Embryonic facial prominence (tissue), 1 donor: ENCODE data around the gene NXN.
"Not testable (repeated sequence)": the region's sequence is repeated elsewhere in the genome, so short reads cannot be mapped to it uniquely, and the experiment has no call there.

Experiments used
- DNase-seq: peaks from one replicate; pipeline ENCODE4 v3.0.0-alpha.2; 2016; ENCODE audit errors: extremely low spot score

The NXN gene

DNA sequence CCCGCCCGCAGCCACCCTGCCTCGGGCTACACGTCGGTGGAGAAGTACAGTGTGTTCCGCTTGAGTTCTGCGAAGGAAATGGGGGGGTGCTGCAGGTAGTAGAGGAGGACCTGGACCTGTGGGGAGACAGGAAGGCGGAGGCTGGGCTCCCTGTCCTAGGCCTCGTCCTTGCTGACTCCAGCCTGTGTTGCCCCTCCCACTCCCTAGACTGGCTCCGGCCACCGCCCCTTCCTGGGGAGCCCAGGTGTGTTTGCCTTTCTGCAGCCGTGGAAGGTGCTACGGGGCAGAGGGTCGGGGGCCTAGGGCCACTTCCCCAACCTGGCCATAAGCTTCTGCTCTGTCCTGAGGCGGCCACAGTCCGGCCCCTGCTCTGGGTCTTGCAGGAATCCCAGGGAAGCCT, 26.5 kb upstream of the NXN start:
- DNase-seq = no peak

- no peak for DNase-seq
Measured at GRCh38 chr17:1005361-1005946, 25.9 kb upstream of the NXN start.

DNA sequence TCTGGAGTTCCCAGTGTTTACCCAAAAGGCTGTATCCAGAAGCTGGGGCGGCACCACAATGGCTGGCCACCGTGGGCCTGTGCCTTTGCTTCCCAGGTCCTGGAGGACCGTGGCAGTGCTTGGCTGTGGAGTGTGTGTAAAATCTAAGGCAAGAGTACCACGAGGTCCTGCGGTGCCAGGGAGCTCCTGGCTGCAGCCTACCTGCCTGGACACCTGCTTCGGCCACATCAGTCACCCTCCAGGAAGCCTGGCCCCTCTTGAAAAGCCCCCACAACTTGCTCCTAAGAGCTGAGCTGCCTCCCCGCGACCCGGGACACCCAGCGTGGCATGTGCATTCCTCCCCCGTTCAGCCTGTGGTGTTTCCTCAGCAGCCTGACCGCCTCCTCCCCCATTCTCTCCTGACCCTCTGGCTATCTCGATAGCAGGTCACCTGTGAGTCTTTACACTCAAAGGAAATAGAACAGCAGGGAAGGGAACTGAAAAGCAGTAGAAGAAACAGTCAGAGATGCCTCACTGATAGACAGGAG, 25.3 kb upstream of the NXN start:
- DNase-seq = no peak

DNA sequence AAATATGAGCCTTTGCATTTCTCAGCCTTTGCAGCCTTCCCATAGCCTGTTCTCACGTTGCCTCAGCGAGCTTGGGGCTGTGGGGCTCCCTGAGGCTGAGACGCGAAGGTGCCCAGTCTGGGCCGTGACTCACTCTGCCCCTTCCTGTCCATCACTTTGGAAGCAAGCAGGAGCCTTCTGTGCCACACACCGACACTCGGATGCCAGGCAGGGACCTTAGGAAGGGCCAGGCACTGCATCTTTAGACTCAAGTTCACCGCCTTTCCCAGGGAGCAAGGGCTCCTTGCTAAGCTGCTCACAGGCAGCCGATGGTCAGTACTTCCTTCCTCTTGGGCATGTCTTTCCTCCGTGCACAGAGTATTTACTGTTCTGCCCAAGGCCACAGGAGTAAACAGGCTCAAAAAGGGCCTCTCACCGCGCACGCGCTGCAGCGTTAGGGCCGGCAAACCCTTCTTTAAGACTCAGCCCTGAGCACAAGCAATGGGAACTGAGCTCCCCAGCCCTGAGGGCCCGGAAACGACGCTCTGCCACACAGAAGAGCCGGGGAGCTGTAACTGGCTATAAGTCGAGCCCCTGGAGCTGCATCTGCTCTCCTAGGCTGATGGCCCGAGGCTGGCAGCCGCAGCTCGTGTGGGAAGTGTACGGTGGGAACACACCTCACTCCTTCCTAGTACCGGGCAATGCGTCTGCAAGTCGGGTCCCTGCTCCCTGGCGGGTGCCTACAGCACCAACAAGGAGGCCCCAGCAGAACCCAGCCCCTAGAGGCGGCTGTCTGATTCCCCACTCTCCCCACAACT, 24.6 kb upstream of the NXN start:
- no peak for DNase-seq

DNA sequence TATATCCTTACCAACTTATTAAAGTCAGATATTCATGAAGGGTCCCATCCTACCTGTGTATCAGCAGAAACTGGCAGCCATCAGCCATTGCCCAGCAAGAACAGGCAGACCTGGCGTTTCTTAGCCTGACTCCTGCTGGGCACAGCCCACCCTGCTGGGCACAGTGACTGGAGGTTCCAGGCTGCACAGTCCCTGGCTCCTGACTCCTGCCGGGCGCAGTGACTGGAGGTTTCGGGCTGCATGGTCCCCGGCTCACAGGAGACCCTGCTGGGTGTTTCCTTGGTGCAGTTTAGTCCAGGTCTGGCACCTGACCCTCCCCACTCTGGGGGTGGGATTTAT, 24.0 kb upstream of the NXN start:
- DNase-seq = no peak

DNA sequence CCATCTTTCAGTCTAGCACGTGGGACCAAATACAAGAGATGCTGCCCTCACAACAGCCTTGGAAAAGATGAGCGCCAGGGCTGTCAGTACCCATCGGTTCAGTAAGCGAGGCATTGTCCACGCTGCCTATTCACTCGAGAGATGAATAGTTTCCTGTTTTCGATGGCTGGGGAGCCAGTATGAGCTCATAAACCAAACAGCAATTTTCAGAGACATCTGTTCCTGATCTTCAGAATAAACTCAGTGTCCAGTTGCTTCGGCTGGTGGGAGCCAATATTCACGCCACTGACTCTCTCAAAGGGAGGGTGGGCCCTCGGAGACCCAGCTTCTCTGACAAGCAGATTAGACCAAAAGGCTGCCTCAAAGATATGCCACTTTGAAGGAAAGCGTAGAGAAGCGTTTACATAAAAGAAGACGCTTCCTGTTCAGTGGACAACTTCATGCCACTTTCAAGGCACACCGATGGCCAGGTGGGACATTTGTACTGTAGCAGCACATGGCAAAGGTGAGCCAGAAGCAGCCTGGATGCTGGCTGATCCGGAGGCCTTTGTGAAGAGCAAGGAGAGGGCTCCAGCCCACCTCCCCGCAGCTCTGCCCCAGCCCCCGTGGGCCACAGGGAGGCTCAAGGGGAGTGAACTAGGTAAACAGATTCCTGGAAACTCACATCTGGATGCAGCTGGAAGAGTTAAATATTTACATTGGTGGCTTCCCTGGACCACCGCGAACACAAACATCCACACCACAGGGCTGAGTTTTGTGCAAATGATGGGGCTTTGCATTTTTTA, 23.4 kb upstream of the NXN start:
- DNase-seq = no peak

- no peak for DNase-seq
Measured at GRCh38 chr17:1002412-1002753, 22.8 kb upstream of the NXN start.

GRCh38 chr17:1001640-1002411, 22.2 kb upstream of the NXN start:
- no peak for DNase-seq

- no peak for DNase-seq
Measured at GRCh38 chr17:1000597-1001461, 21.3 kb upstream of the NXN start.

GRCh38 chr17:998111-998510, 18.5 kb upstream of the NXN start:
- DNase-seq = no peak

DNA sequence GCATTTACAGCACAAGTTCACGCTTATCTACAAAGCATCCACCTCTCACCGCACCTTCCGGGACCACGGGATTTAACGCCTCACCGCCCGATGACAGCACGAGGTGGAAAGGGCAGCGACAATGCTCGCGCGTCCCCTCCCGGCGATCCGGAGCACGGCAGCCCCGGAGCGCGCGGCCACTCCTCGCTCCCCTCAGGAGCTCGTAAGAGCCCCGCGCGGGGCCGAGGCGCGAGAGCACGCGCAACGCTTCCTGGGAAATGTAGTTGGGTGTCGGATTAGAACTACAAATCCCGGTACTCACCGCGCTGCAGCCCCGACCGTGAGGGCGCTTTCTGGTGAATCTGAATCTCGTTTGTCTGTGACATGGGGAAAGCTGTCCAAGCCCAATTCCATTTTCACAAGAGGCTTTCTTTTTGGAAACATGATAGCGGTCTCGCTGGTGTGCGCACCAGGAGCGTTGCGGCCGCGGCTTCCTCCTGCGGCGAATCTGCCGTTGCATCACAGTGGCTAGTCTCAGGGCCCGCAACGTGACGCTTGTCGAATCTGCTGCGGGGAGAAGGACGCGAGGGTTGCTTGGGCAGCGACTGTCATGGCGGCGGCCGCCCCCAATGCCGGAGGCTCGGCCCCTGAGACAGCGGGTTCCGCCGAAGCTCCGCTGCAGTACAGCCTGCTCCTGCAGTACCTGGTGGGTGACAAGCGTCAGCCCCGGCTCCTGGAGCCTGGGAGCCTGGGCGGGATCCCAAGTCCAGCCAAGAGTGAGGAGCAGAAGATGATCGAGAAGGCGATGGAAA, 17.2 kb upstream of the NXN start, which contains the start of gene TIMM22:
TSS of gene TIMM22 (plus strand) at position 576 of the 791 bp plus-strand sequence. CDS start at position 590, 14 bp downstream.
- DNase-seq = peak; percentile 92

DNA sequence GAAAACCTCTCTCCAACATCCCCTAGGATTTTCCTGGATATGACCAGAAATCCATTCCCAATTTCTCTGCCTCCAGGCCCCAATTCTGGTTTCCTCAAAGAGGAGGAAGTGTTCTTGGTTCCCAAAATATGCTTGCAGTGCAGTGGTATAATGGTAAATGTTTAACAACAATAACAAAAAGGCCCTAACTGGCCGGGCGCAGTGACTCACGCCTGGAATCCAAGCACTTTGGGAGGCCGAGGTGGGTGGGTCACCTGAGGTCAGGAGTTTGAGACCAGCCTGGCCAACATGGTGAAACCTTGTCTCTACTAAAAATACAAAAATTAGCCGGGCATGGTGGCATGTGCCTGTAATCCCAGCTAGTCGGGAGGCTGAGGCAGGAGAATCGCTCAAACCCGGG, 15.7 kb upstream of the NXN start:
- DNase-seq = not testable (repeated sequence)

DNA sequence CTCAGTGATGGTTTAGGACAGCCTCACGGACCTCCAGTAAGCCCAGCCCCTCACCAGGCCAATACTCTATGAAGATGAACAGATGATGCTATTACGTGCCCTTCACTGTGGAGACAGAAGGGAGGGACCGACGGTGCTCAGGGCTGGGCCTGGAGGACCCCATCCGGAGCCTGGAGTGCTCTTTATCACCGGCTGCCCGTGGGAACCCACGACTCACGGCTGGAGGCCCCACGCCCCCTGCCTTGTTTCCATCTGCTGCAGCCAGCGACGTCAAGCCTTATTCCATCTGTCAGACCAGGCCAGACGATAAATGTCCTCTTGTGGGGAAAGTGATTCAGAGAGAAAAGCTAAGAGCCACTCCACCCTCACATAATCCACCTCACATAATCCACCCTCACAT, 13.4 kb upstream of the NXN start:
- DNase-seq = no peak

GRCh38 chr17:988561-988960, 9.0 kb upstream of the NXN start:
- DNase-seq = no peak

DNA sequence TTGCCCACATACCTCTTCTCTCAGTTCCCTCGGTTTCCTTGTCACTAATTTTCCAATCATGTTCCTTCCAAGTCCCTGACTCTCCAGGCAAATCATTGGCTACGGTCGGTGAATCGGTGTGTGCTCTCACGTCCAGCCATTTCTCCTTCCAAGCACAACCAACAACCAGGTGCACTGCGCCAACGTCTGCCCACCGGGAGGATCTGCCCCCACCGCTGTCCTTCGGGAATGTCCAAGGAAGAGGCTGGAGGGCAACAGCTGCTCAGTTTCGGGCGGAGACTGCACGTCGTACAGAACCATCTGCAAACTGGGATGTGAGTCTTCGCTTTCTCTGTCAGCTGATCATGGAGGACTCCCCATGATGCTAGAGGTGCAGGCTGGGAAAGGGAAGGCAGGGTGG, 8.4 kb upstream of the NXN start:
- DNase-seq = no peak

- DNase-seq = no peak
Measured at GRCh38 chr17:986322-986929, 6.8 kb upstream of the NXN start.

GRCh38 chr17:983921-984320, 4.3 kb upstream of the NXN start:
- DNase-seq = no peak

GRCh38 chr17:981292-981658, 1.7 kb upstream of the NXN start:
- no peak for DNase-seq

GRCh38 chr17:980406-981291, 1.1 kb upstream of the NXN start:
- DNase-seq = peak; percentile 75
